Activated CD4-positive, alpha-beta T cell treated with anti-CD3 and anti-CD28 coated beads, Interleukin-2, Interleukin-6, amounts not matched to agents 100 ng/mL and 50 ng/mL, durations not matched to agents 16 hours and 8 hours (primary cell): ENCODE results near the gene METAP2.
"Not testable (repeated sequence)": the region's sequence is repeated elsewhere in the genome, so short reads cannot be mapped to it uniquely, and the experiment has no call there.

ENCODE experiments used
- DNase-seq: peaks from one replicate; pipeline ENCODE4 v3.0.0-alpha.2; 2020

The METAP2 gene

DNA sequence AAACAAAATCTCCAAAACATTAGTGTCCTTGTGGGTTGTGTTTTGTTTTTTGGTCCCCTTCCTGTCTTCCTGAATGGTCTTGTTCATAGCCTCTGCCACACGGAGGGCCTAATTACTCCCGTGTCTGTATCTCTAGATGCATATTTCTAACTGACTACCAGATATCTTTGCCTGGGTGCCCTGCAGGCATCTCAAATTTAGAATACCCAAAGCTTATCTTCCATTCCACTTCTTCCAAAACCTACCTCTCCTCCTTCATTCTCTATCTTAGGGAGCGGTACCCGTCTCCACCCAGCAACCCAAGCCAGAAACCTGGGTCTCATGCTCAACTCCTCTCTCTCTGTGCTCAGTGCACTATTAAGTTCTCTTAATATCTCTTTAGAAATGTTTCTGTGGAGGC lies 10.9 kb upstream of the METAP2 start:
- no peak for DNase-seq

DNA sequence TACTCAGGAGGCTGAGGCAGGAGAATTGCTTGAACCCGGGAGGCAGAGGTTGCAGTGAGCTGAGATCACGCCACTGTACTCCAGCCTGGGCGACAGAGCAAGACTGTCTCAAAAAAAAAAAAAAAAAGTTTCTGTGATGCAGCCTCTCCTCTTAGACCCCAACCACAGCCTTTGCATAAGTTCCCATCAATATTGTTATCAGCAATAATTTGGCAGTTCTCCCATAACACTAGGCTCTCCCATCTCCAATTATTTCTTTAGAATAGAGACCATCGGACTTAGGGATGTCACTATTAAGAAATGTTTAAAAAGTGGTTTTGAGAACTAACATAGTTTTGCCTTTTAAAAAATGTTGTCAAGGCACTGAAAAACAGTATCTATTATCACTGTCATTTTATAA lies 10.2 kb upstream of the METAP2 start:
- DNase-seq = not testable (repeated sequence)

DNA sequence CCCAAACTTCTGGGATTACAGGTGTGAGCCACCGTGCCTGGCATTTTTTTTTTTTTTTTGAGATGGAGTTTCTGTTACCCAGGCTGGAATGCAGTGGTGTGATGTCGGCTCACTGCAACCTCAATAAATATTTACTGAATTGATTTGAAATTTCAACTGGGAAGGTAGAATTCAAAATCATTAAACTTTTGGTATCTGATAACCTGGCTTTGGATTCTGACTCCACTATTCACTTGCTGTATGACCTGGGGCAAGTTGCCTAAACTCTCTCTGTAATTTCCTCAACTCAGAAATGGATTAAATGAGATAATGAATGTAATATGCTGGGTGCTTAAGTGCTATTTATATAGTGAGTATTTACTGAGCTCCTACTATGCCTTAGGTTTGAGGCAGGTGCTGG lies 8.7 kb upstream of the METAP2 start:
- DNase-seq = no peak

DNA sequence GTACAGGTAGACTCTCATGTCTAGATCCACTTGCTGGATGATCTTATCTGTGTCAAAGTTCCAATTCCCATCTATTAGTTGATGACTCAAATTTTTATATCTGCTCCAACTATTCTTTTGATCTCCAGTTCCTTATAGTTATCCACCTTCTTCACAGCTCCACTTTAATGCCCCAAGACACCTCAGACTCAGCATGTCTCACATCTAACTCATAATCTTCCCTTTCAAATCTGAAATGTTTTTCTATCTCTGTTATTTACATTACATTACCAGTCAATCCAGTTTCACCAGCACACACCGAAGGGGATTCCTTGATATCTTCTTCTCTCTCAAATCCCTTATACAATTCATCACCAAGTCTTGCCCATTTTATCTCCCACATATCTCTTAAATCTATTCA lies 3.7 kb upstream of the METAP2 start:
- no peak for DNase-seq

DNA sequence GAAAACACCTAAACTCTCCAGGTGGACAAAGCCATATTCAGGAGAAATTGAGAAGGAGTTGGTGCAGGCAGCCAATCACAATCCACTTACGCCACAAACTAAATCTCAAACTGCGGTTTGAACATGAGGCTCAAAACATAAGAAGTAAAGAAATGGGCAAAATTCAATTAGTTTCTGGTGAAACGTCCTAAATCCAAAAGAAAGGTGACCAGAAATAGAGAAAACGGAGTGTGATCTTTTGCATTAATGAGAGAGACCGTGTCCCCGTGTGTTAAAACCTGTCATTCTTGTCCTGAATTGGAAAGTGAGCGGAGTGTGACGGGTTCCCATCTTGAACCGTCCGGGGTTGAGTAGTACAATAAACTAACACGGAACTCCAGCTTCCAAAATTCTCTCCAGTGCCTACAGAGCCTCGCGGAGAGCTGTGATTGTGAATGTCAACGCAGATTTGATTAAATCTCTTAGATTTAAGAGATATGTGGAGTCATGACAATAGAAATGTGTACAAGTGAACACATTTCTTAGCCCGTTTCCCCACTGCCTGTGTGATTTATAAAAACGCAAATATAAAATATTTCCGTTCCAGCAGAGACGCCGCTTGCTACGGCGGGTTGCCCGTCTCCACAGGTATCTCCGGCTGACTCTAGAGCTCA lies 595 bp upstream of the METAP2 start:
- peak; percentile 46 for DNase-seq

DNA sequence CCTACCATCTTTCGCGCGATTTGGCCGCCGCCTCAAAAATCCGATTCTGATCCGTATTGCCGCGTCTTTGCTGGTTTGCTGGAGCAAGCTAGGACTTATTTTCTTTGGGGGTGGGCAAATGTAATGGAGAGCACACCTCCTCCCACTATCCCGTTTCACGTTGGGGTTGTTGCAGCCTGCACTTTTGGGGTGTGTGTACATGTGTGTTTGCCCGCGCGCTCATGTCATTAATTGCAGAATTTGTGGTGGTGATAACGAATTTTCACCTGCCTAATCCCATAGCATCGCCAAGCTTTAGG lies 657 bp downstream of the METAP2 start:
- no peak for DNase-seq

DNA sequence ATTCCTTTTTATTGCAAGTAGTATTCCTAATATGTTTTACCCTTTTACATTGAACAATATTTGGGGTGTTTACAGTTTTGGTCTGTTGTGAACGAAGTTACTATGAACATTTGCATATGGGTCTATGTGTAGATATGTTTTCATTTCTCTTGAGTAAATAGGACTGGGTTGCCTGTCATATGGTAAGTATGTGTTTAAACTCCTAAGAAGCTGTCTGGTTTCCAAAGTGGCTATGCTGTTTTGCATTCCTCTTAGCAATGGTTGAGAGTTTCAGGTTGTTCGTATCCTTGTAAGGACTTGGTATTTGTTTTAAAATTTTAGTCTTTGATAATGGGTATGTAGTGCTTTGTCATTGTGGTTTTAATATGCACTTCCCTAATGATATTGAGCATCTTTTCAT lies 6.3 kb downstream of the METAP2 start:
- no peak for DNase-seq

DNA sequence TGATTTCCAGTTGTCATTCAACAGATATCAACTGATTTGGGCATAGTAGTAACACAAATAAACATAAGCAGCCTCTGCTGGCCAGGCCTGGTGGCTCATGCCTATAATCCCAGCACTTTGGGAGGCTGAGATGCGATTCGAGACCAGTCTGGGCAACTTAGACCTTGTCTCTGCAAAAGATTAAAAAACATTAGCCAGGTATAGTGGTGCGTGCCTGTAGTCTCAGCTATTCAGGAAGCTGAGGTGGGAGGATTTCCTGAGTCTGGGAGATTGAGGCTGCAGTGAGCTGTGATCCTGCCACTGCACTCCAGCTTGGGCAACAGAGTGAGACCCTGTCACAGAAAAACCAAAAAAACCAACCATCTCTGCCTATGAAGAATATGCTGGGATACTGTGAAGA lies 7.1 kb downstream of the METAP2 start:
- no peak for DNase-seq

DNA sequence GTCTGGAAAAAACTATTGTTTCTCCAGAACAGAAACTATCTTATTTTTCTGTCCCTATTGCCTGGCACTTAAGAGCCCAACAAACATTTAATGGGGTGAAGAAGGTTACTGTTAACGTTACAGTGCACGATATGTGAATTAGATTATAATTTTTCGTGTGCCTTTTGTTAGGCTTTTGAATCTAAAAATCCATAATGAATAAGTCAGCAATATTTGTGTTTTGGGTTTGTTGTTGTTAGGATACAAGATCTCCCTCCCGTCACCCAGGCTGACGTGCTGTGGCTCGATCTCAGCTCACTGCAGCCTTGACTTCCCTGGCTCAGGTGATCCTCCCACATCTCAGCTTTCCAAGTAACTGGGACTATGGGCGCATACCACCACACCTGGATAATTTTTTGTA lies 7.9 kb downstream of the METAP2 start:
- DNase-seq = no peak

DNA sequence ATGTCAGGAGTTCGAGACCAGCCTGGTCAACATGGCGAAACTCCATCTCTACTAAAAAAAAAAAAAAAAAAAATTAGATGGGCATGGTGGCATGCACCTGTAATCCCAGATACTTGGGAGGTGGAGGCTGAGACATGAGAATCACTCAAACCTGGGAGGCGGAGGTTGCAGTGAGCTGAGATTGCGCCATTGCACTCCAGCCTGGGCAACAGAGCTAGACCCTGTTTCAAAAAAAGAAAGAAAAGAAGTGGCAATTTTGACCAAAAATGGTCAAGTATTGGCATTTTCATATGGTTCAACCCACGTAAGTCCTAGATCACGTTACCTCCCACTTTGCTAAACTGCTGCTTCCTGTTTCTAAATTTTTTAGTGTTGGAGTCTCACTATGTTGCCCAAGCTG lies 8.6 kb downstream of the METAP2 start:
- DNase-seq = not testable (repeated sequence)

DNA sequence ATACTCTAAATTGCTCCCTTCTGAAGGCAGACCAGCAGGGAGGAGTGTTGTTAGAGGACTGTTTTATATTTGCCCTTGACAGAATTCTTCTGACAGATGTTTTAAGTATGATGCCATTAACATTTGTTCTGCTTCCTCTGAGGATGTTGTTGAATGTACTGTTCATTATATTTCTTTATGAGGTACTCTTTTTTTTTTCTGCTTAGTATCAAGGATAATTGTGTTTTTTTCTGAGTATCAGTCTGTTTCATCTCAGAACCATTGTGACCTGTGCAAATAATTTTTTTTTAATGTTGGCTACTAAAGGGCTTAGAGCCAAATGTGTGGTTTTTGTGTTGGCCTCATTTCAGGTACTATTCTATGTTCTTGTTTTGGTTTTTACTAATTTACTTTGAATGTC lies 10.6 kb downstream of the METAP2 start:
- DNase-seq = no peak

DNA sequence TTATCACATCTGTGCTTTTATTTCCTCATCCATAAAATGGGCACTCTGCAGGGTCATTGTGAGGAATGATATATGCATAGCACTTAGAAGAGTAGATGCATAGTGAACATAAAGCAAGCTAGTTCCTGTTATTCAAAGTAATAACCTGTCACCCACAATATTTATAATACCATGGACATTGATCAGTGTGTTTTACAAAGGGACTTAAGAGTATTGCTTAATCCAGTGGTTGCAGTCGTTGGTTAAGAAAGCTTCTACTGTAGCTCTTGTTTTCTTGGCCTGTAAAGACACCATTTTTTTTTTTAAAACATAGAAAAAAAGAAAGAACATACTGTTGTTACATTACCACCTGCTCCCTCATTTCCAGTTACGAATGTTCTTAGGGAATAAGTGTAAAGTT lies 13.1 kb downstream of the METAP2 start:
- no peak for DNase-seq

DNA sequence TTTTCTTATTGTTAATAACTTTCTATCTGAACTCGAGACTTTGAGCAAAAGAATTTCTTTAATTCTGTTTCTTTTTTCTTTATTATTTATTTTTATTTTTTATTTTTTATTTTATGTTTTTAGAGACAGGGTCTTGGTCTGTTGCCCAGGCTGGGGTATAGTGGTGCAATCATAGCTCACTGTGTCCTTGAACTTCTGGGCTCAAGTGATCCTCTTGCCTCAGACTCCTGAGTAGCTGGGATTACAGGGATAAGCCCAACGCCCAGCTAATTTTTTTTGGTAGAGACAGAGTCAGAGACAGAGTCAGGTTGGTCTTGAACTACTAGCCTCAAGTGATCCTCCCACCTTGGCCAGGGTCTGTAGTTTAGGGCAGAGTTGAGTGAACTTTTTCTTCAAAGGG lies 18.5 kb downstream of the METAP2 start:
- no peak for DNase-seq

DNA sequence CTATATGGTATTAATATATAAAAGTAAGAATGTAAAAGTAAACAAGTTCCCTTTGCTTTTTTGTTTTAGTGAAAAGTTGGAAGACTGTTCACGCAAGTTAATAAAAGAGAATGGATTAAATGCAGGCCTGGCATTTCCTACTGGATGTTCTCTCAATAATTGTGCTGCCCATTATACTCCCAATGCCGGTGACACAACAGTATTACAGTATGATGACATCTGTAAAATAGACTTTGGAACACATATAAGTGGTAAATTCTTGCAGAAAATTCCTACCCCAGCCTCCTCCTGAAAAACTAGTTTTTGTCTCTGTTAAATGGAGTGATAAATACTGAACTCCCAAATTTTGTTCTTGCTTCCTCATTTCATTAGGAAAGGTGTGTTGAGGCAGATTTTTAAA lies 20.9 kb downstream of the METAP2 start:
- no peak for DNase-seq

DNA sequence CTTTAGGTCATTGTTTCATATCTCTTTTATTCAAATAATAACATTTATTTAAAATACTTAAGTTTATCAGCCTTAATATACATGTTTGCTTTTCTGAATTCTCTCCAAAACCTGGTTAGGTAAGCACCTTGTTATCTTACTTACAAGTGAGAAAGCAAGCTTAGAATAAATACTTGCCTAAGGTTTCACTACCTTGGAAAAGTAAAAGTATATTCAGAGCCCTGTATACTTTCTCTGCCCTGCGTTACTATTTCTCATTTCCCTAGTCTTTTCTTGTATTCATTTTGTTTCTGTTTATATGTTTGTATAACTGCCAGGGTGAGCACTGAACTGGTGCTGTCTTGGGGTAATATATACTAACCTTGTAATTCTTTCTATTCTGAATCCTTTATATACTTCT lies 21.5 kb downstream of the METAP2 start:
- no peak for DNase-seq

DNA sequence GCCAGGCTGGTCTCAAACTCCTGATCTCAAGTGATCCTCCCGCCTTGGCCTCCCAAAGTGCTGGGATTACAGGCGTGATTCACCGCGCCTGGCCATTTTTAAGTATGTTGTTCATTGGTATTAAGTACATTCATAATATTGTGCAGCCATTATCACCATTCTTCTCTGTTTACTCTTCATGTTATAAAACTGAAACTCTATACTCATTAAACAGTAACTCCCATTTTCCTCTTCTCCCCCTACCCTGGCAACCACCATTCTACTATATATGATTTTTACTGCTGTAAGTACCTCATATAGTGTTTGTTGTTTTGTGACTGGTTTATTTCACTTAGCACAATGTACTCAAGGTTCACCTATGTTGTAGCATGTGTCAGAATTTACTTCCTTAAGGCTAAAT lies 23.1 kb downstream of the METAP2 start:
- DNase-seq = no peak

DNA sequence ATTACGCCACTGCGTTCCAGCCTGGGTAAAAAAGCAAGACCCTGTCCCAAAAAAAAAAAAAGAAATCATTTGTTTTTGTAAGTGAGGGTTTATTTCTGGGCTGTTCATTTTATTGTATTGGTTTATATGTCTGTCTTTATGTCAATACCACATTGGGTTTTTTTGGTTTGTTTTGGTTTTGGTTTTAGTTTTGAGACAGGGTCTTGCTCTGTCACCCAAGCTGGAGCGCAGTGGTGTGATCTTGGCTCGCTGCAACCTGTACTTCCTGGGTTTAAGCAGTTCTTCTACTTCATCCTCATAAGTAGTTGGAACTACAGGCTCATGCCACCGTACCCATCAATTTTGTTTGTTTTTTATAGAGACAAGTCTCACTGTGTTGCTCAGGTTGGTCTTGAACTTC lies 25.0 kb downstream of the METAP2 start:
- DNase-seq = no peak

DNA sequence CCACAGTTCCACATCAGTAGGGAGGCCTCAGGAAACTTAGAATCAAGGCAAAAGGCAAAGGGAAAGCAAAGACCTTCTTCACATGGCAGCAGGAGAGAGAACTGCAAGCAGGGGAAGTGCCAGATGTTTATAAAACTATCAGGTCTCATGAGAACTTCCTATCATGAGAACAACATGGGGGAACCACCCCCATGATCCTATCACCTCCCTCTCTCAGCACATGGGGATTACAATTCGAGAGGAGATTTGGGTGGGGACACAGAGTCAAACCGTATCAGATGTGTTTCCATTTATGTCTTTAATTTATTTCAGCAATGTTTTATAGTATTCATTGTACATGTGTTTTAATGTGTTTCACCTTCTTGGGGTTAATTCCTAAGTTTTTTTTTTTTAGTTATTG lies 25.8 kb downstream of the METAP2 start:
- DNase-seq = no peak

DNA sequence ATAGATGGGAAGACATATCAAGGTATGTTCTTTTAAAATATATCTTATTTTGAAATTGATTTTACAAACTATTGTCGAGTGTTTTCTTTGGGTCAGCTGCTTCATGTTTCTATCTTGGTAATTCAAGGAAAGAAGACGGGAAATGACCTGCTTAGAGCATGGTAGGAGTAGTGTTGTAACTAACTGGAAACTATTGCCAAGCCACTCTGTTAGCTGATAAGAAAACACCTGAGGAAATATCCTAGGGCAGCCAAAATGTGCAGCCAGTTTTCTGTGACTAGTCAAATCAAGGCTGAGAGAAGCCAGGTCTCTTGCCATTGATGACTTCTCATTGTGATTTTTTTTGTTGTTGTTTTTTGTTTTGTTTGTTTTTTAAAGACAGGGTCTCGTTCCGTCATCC lies 30.2 kb downstream of the METAP2 start:
- no peak for DNase-seq

DNA sequence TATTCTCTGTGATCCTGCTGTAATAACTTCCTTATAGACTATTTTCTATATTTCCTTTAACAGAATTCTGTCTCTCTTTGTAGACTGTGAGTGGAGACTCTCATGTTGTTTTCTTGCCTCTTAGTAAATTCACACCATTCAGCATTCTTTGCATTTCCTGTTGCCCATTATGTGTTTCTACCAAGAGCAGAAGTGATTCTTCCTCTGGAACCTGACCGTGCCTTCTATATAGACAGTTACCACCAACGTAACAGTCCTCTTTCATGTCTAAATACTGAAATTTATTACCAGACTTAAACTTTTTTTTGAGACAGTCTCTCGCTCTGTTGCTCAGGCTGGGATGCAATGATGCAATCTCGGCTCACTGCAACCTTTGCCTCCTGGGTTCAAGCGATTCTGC lies 31.1 kb downstream of the METAP2 start:
- DNase-seq = no peak

DNA sequence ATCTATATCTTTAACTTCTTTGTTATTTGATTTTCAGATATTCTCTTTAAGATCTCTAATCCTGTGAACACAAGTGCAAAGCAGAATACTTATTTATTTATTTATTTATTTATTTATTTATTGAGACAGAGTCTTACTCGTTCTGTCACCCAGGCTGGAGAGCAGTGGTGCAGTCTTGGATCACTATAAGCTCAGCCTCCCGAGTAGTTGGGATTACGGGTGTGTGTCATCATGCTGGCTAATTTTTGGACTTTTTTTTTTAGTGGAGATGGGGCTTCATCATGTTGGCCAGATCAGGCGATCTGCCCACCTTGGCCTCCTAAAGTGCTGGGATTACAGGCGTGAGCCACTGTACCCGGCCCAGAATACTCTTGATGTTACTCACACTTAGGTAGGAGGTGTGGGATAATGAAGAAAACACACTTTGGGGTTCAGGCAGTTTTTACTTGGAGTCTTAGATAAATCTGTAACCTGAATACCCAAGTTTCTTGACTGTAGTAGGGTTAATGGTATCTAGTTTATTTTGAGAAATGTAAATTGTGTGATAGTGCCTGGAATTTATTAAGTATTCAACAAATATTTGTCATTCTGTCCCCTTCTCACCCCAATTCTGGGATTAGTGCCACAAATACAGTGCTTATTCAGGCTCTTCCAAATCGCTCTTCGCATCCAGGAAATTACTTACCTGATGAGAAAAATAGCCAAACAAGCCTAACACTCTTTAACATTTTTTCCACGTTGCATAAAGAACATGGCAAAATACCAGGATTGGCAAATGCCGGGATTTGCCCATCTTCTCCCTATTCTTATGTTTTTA lies 33.0 kb downstream of the METAP2 start:
- DNase-seq = no peak

DNA sequence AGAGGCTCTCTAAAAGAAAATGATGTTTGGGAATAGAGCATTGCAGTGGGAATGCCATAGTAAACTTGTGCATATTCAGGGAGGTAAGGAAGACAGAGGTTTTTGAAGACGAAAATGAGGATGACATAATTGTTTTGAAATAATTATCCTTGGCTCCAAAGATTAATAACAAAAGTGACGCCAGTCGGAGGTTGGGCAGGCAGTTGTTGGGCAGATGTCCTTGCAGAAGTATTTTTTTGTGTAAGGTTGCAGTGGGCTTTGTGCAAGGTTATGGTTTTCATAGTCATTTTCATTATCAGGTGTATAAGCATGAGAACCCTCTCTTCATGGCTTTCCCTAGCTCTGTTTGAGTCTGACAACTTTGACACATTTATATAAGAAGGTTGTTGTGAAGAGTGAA lies 35.3 kb downstream of the METAP2 start:
- no peak for DNase-seq

DNA sequence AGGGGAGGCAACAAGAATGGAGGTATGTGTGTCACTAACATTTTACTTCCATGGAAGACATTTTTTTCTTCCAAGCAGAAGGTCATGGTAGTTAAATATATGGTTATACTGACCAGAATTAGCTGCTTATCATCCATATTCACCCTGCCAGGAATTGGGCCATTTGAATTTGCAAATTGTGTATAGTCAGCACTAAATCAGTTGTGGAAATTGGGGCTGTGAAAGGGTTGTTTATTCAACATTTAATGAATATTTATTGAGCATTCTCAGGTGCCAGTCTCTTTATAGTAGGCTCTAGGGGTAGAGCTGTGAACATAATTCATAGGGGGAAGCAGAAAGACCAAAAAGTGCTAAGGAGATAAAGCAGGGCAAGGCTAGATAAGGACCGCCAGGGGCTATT lies 38.0 kb downstream of the METAP2 start:
- DNase-seq = no peak

DNA sequence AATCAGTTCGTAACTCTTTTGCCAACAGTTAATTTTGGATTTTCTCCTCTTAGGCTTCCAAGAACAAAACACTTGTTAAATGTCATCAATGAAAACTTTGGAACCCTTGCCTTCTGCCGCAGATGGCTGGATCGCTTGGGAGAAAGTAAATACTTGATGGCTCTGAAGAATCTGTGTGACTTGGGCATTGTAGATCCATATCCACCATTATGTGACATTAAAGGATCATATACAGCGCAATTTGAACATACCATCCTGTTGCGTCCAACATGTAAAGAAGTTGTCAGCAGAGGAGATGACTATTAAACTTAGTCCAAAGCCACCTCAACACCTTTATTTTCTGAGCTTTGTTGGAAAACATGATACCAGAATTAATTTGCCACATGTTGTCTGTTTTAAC lies 39.6 kb downstream of the METAP2 start:
- DNase-seq = no peak

DNA sequence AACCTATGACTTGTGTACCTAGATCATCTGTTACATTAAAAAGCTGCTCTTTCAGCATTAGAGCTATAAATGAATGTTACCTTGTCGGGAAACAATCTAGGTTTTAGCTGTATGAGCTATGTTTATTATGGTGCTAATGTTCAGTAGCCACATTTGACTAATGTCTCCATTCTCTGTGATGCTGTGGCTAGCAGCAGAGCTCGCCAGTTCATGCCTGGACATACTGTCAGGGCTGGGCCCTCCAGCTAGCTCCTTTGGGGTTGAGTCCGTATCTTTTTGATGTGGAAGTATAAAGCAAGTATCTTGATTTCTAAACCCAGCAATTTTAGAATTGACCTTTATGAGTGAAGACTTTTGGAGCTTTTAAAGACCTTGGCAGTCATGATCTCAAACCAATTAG lies 41.2 kb downstream of the METAP2 start:
- no peak for DNase-seq
